Pancreas (tissue), 8 donors: ENCODE results near the gene BEX4. TPM values are rescaled to one million over a fixed set of nuclear protein-coding genes. Genes with fewer than 3 reads are reported as not detected.

ENCODE experiments used
- polyA plus RNA-seq, 2 donors: library from polyadenylated mRNA; stranded (reverse); fragments of 200-250 nt; gene quantifications; one replicate each; pipeline ENCODE4 v1.2.3, GENCODE V29; 2013
- total RNA-seq, 6 donors: library from RNA; stranded (reverse); fragmentation: NEBNext Ultra II Directional in 4 of 6; extraction: Animal tissue kit (Norgen Biotek cat#: 25700) in 4 of 6; gene quantifications; one replicate each; pipeline versions ENCODE4 v1.2.1 to v1.2.4, GENCODE V29; 2021 to 2023
- donor health status: healthy with polysubstance abuse.
- donor health status: DM: no; HTN: no; CAD: no; lungs with moderate emphysema.
- donor health status: DM: no; HTN: no; CAD: no.
- donor health status: Bipolar disorder and iron deficiency.
- donor health status: DM: yes; HTN: yes; CAD: no.
- donor health status: DM: no; HTN: no; CAD: no.
- donor health status: DM: no; HTN: no; CAD: no.
- donor health status: DM: yes; HTN: yes; CAD: no.

The BEX4 gene
- total and polyA plus RNA-seq, 8 donors = 7.4 to 89.2 (median 12.2) TPM

Other genes with a start within 250 kb of the BEX4 start
- 10 to 100 TPM; 13.5 to 43.5 (median 22.3) TPM for gene BEX1, start 150.9 kb upstream of the BEX4 start, total RNA-seq
- 100 to 1,000 TPM in 1 of 2 donors, 10 to 100 TPM in 1; 52.1 to 263 TPM for gene BEX1, start 150.9 kb upstream of the BEX4 start, polyA plus RNA-seq
- gene NXF3, start 122.0 kb upstream of the BEX4 start, total RNA-seq = under 1 TPM in 4 of 6 donors, not detected in 2; 0.14 to 0.87 (median 0.39) TPM
- 1 to 10 TPM in 1 of 2 donors, under 1 TPM in 1; 0.57 to 1.3 TPM for gene NXF3, start 122.0 kb upstream of the BEX4 start, polyA plus RNA-seq
- 10 to 100 TPM; 16.8 to 25.7 (median 21.6) TPM for gene TCEAL8, start 40.0 kb downstream of the BEX4 start, total RNA-seq
- gene TCEAL8, start 40.0 kb downstream of the BEX4 start, polyA plus RNA-seq = 10 to 100 TPM; 25.5 to 56.6 TPM
- gene TCEAL5, start 61.6 kb downstream of the BEX4 start, total RNA-seq = under 1 TPM in 4 of 6 donors, not detected in 2; 0.16 to 0.47 (median 0.31) TPM
- gene TCEAL5, start 61.6 kb downstream of the BEX4 start, polyA plus RNA-seq = 1 to 10 TPM; 1.1 to 5.7 TPM
- gene BEX2, start 95.9 kb downstream of the BEX4 start, total RNA-seq = 10 to 100 TPM; 11.2 to 19.0 (median 13.8) TPM
- gene BEX2, start 95.9 kb downstream of the BEX4 start, polyA plus RNA-seq = 100 to 1,000 TPM in 1 of 2 donors, 10 to 100 TPM in 1; 24.0 to 113 TPM
- gene TCEAL7, start 115.1 kb downstream of the BEX4 start, total RNA-seq = 1 to 10 TPM in 2 of 6 donors, under 1 TPM in 4; 0.12 to 1.3 (median 0.34) TPM
- 1 to 10 TPM in 1 of 2 donors, under 1 TPM in 1; 0.72 to 2.6 TPM for gene TCEAL7, start 115.1 kb downstream of the BEX4 start, polyA plus RNA-seq
- gene TCEAL9, start 141.4 kb downstream of the BEX4 start, total RNA-seq = 10 to 100 TPM in 3 of 6 donors, 1 to 10 TPM in 3; 7.3 to 24.1 (median 9.9) TPM
- 10 to 100 TPM; 42.0 to 71.8 TPM for gene TCEAL9, start 141.4 kb downstream of the BEX4 start, polyA plus RNA-seq
- gene BEX3, start 161.4 kb downstream of the BEX4 start, total RNA-seq = 10 to 100 TPM; 30.2 to 55.3 (median 39.0) TPM
- gene BEX3, start 161.4 kb downstream of the BEX4 start, polyA plus RNA-seq = 100 to 1,000 TPM in 1 of 2 donors, 10 to 100 TPM in 1; 40.7 to 184 TPM